Loucy (cell line): Measurements from ENCODE around the gene SCAMP4.

Experiments
- EZH2phosphoT487 ChIP-seq: fragments of 200-600 bp; IDR thresholded peaks from 2 replicates; pipeline ENCODE4 v1.6.1; 2018; ENCODE audit warnings: antibody characterized with exemption, mild to moderate bottlenecking, moderate library complexity, borderline replicate concordance
- TF ChIP-seq, protein P1 (sequence below): fragments of 200-600 bp; sonication (generic); conservative IDR thresholded peaks from 2 replicates; pipeline ENCODE4 v1.5.1; 2014; ENCODE audit warnings: mild to moderate bottlenecking, antibody characterized with exemption, low read length

GRCh38 chr19:1882786-1883692 lies 22.2 kb upstream of the SCAMP4 start:
- TF ChIP-seq, protein P1, sequence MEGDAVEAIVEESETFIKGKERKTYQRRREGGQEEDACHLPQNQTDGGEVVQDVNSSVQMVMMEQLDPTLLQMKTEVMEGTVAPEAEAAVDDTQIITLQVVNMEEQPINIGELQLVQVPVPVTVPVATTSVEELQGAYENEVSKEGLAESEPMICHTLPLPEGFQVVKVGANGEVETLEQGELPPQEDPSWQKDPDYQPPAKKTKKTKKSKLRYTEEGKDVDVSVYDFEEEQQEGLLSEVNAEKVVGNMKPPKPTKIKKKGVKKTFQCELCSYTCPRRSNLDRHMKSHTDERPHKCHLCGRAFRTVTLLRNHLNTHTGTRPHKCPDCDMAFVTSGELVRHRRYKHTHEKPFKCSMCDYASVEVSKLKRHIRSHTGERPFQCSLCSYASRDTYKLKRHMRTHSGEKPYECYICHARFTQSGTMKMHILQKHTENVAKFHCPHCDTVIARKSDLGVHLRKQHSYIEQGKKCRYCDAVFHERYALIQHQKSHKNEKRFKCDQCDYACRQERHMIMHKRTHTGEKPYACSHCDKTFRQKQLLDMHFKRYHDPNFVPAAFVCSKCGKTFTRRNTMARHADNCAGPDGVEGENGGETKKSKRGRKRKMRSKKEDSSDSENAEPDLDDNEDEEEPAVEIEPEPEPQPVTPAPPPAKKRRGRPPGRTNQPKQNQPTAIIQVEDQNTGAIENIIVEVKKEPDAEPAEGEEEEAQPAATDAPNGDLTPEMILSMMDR, result no peak
- TF ChIP-seq EZH2phosphoT487, result no peak
